ENCODE measurements around the gene ADGRG1.

Gene ADGRG1

DNA sequence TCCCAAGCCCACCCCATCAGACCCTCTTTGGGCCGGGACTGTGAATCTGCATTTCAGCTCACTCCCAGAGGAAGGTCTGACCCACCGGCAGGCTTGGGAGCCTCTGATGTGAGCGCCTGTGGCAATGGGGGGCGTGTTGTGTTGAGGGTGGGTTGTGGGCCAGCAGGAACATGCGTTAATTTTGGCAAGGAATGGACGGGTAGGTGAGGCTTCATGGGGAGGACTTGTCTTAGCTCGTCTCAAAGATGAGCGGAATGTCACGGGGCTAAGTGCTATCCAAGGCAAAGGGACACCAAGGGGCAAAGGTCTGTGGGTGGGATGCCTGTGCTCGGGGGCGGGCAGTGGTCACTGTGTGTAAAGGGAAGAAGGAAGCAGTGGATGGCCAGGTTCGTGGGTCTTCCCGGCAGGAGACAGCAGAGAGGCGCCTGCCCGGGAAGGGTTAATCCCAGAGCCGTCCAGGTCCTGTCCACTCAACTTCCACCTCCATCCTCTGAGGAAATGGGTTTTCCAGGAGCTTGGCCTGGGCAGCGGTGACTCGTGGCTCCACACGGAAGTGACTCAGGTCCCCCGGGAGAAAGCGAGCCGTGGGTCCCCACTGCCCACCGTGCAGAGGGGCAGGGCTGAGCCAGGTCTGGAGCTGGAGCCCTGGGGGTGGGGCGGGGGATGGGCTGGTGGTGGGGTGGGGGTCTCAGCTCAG lies 17.4 kb downstream of the ADGRG1 start:
- ATAC-seq (replicated peaks; ENCODE audit: extremely low read depth, poor library complexity, severe bottlenecking) (no peak), DNase-seq (ENCODE audit: low spot score in 2 of 2) (no peak)
- Mint-ChIP-seq H3K4me3 (no peak overlapping the region), H3K9me3 (no peaks in the 10 kb centered on the region), H3K27me3 (no peaks in the 10 kb centered on the region), H3K27ac (ENCODE audit: low read depth) (peak overlapping the region; percentile 76), H3K4me1 (peaks cover 37% of the 10 kb centered on the region), H3K36me3 (ENCODE audit: insufficient read depth) (peaks cover 14% of the 10 kb centered on the region)

GRCh38 chr16:57646388-57647039 lies 18.1 kb downstream of the ADGRG1 start:
- Mint-ChIP-seq H3K36me3 (ENCODE audit: insufficient read depth) (peaks cover 19% of the 10 kb centered on the region), H3K4me3 (peak overlapping the region; percentile 80), H3K4me1 (peaks cover 43% of the 10 kb centered on the region), H3K27me3 (no peaks in the 10 kb centered on the region), H3K27ac (ENCODE audit: low read depth) (peak overlapping the region; percentile 76), H3K9me3 (no peaks in the 10 kb centered on the region)
- ATAC-seq (replicated peaks; ENCODE audit: extremely low read depth, poor library complexity, severe bottlenecking) (peak; percentile 74), DNase-seq (ENCODE audit: low spot score in 2 of 2) (peak in 1 of 2 donors; percentile 33)

- Mint-ChIP-seq H3K36me3 (ENCODE audit: insufficient read depth) (peaks cover 24% of the 10 kb centered on the region), H3K27me3 (no peaks in the 10 kb centered on the region), H3K27ac (ENCODE audit: low read depth) (peak overlapping the region; percentile 76), H3K4me1 (peaks cover 51% of the 10 kb centered on the region), H3K4me3 (peak overlapping the region; percentile 80), H3K9me3 (no peaks in the 10 kb centered on the region)
- DNase-seq (ENCODE audit: low spot score in 2 of 2): no peak
- no peak for ATAC-seq (replicated peaks; ENCODE audit: extremely low read depth, poor library complexity, severe bottlenecking)
Measured at GRCh38 chr16:57647136-57647875, 18.9 kb downstream of the ADGRG1 start.

- Mint-ChIP-seq H3K4me1 (peaks cover 52% of the 10 kb centered on the region), H3K27ac (ENCODE audit: low read depth) (peak overlapping the region; percentile 76), H3K36me3 (ENCODE audit: insufficient read depth) (peaks cover 23% of the 10 kb centered on the region), H3K9me3 (no peaks in the 10 kb centered on the region), H3K4me3 (peak overlapping the region; percentile 80), H3K27me3 (no peaks in the 10 kb centered on the region)
- DNase-seq (ENCODE audit: low spot score in 2 of 2) (no peak), ATAC-seq (replicated peaks; ENCODE audit: extremely low read depth, poor library complexity, severe bottlenecking) (no peak)
Measured at GRCh38 chr16:57648125-57648524, 19.7 kb downstream of the ADGRG1 start.

GRCh38 chr16:57648581-57649442 lies 20.4 kb downstream of the ADGRG1 start:
- Mint-ChIP-seq H3K27me3 (no peaks in the 10 kb centered on the region), H3K4me1 (peaks cover 52% of the 10 kb centered on the region), H3K9me3 (no peaks in the 10 kb centered on the region), H3K27ac (ENCODE audit: low read depth) (peak overlapping the region; percentile 76), H3K36me3 (ENCODE audit: insufficient read depth) (peaks cover 24% of the 10 kb centered on the region), H3K4me3 (peak overlapping the region; percentile 80)
- DNase-seq (ENCODE audit: low spot score in 2 of 2): peak; percentile 80 to 93
- ATAC-seq (replicated peaks; ENCODE audit: extremely low read depth, poor library complexity, severe bottlenecking): peak; percentile 46

DNA sequence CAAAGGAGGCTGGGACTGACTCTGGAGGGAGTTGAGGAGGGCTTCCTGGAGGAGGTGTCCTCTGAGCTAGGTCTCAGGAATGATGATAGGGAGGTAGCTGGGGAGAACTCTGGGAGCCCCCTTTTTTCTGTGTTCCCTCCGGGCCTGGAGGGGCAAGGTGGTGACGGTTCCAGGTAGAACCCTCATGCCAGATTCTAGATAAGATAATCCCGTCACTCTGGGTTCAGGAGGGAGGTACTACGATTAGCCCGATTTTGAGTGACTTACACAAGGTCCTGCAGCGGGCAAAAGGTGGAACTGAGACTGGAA lies 21.0 kb downstream of the ADGRG1 start:
- H3K27ac Mint-ChIP-seq (ENCODE audit: low read depth): peak overlapping the region; percentile 76
- H3K4me1 Mint-ChIP-seq: peaks cover 52% of the 10 kb centered on the region
- no peaks in the 10 kb centered on the region for H3K27me3 Mint-ChIP-seq
- peak overlapping the region; percentile 80 for H3K4me3 Mint-ChIP-seq
- ATAC-seq (replicated peaks; ENCODE audit: extremely low read depth, poor library complexity, severe bottlenecking) (no peak), DNase-seq (ENCODE audit: low spot score in 2 of 2) (no peak)
- H3K9me3 Mint-ChIP-seq: no peaks in the 10 kb centered on the region
- peaks cover 24% of the 10 kb centered on the region for H3K36me3 Mint-ChIP-seq (ENCODE audit: insufficient read depth)

DNA sequence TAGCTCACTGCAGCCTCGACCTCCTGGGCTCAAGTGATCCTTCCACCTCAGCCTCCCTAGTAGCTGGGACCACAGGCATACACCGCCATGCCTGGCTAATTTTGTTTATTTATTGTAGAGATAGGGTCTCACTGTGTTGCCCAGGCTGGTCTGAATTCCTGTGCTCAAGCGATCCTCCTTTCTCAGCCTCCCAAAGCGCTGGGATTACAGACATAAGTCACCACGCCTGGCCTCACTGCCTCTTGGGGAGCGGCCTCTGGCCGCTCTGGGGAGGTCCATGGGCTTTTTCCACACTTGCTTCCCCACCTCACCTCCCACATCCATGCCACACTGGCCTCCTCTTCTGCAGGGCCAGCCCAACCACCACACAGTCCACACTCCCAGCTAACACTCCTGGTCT lies 21.4 kb downstream of the ADGRG1 start:
- Mint-ChIP-seq H3K4me3 (no peak overlapping the region), H3K27me3 (no peaks in the 10 kb centered on the region), H3K4me1 (peaks cover 52% of the 10 kb centered on the region), H3K36me3 (ENCODE audit: insufficient read depth) (peaks cover 24% of the 10 kb centered on the region), H3K9me3 (no peaks in the 10 kb centered on the region), H3K27ac (ENCODE audit: low read depth) (no peak overlapping the region)
- ATAC-seq (replicated peaks; ENCODE audit: extremely low read depth, poor library complexity, severe bottlenecking) (no peak), DNase-seq (ENCODE audit: low spot score in 2 of 2) (no peak)

DNA sequence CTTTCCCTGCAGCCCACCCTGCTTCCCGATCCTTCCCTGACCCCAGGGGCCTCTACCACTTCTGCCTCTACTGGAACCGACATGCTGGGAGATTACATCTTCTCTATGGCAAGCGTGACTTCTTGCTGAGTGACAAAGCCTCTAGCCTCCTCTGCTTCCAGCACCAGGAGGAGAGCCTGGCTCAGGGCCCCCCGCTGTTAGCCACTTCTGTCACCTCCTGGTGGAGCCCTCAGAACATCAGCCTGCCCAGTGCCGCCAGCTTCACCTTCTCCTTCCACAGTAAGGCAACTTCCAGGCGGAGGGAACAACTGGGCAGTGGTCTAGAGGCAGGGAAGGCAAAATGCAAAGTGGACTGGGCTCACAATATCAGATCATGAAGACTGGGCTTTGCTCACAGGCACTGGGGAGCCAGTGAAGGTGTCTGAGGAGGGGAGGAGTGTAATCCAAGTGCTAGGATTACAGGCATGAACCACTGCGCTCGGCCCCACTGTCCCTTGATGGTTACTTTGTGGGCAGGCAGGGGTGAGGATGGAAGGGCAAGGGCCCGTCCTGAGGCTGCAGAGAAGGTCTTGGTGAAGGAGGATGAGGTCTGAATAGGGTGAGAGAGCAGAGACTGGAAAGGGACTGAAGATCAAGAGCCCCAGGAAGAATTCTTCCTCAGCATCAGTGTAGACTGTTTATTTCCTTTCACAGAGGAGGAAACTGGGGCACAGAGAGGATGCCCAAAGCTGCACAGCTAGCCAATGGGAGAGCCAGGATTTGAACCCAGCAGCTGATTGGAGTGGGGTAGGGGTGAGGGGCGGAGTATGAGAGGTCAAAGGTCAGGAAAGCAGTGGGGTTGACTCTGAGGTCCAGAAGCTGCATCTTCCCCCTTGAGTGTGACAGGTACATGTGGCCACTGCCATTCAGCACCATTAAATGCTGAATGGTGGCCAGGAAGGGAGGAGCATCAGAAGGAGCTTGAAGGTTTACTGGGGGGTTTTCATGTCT lies 23.2 kb downstream of the ADGRG1 start:
- H3K9me3 Mint-ChIP-seq: no peaks in the 10 kb centered on the region
- no peak for ATAC-seq (replicated peaks; ENCODE audit: extremely low read depth, poor library complexity, severe bottlenecking)
- DNase-seq (ENCODE audit: low spot score in 2 of 2): no peak
- H3K4me3 Mint-ChIP-seq: peak overlapping the region; percentile 41
- H3K27me3 Mint-ChIP-seq: no peaks in the 10 kb centered on the region
- H3K4me1 Mint-ChIP-seq: peaks cover 58% of the 10 kb centered on the region
- H3K36me3 Mint-ChIP-seq (ENCODE audit: insufficient read depth): peaks cover 28% of the 10 kb centered on the region
- H3K27ac Mint-ChIP-seq (ENCODE audit: low read depth): peak overlapping the region; percentile 84

DNA sequence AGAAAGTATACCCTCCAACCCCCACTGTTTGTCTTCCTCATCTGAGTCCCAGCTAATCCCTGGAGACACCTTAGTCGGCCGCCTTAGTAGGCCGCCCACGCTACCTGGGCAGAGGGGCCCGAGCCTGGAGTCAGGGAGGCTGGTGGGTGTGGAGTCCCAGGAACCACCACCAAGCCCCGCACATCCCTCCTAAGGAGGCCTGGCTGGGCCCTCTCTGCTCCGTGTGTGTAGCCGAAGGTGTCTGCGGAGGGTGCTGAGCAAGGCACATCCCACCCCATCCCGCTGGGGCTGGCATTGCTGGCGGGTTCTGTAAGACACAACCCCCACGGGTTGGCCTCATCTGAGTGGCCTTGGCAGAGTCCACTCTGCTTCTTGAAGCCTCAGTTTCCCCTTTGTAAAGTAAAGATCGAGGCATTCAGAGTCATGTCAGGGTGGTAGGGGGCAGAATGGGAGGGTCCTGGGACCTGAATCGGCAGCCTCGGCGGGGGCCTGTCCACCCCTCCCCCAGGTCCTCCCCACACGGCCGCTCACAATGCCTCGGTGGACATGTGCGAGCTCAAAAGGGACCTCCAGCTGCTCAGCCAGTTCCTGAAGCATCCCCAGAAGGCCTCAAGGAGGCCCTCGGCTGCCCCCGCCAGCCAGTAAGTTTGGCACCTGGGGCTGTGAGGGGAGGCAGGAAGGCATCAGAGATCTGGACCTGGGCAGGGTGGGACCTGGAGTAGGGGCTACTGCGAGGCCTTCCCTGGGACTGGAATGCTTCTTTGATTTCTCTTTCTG lies 24.5 kb downstream of the ADGRG1 start:
- Mint-ChIP-seq H3K9me3 (no peaks in the 10 kb centered on the region), H3K4me3 (no peak overlapping the region), H3K27ac (ENCODE audit: low read depth) (peak overlapping the region; percentile 84), H3K36me3 (ENCODE audit: insufficient read depth) (peaks cover 30% of the 10 kb centered on the region), H3K27me3 (no peaks in the 10 kb centered on the region), H3K4me1 (peaks cover 45% of the 10 kb centered on the region)
- DNase-seq (ENCODE audit: low spot score in 2 of 2) (no peak), ATAC-seq (replicated peaks; ENCODE audit: extremely low read depth, poor library complexity, severe bottlenecking) (no peak)

GRCh38 chr16:57653936-57654335 lies 25.5 kb downstream of the ADGRG1 start:
- H3K27me3 Mint-ChIP-seq: no peaks in the 10 kb centered on the region
- H3K36me3 Mint-ChIP-seq (ENCODE audit: insufficient read depth): peaks cover 34% of the 10 kb centered on the region
- ATAC-seq (replicated peaks; ENCODE audit: extremely low read depth, poor library complexity, severe bottlenecking) (no peak), DNase-seq (ENCODE audit: low spot score in 2 of 2) (no peak)
- no peaks in the 10 kb centered on the region for H3K9me3 Mint-ChIP-seq
- no peak overlapping the region for H3K4me3 Mint-ChIP-seq
- H3K27ac Mint-ChIP-seq (ENCODE audit: low read depth): peak overlapping the region; percentile 67
- peaks cover 35% of the 10 kb centered on the region for H3K4me1 Mint-ChIP-seq

- no peaks in the 10 kb centered on the region for H3K9me3 Mint-ChIP-seq
- ATAC-seq (replicated peaks; ENCODE audit: extremely low read depth, poor library complexity, severe bottlenecking) (no peak), DNase-seq (ENCODE audit: low spot score in 2 of 2) (no peak)
- peak overlapping the region; percentile 57 for H3K27ac Mint-ChIP-seq (ENCODE audit: low read depth)
- peak overlapping the region; percentile 67 for H3K4me3 Mint-ChIP-seq
- peaks cover 31% of the 10 kb centered on the region for H3K36me3 Mint-ChIP-seq (ENCODE audit: insufficient read depth)
- no peaks in the 10 kb centered on the region for H3K27me3 Mint-ChIP-seq
- peaks cover 26% of the 10 kb centered on the region for H3K4me1 Mint-ChIP-seq
Measured at GRCh38 chr16:57656342-57656955, 28.0 kb downstream of the ADGRG1 start.
